GM04504 (cell line): ENCODE results near the gene AOAH.
"Not testable (repeated sequence)": the region's sequence is repeated elsewhere in the genome, so short reads cannot be mapped to it uniquely, and the experiment has no call there.

Experiments
- DNase-seq: peaks from one replicate; pipeline ENCODE4 v3.0.0-alpha.2; 2012; ENCODE audit warnings: low read depth

AOAH gene

GRCh38 chr7:36657036-36657660 lies 67.1 kb downstream of the AOAH start:
- DNase-seq: no peak

GRCh38 chr7:36654436-36654835 lies 69.9 kb downstream of the AOAH start:
- DNase-seq: no peak

GRCh38 chr7:36653663-36654355 lies 70.5 kb downstream of the AOAH start:
- DNase-seq: no peak

- DNase-seq: no peak
These were observed 71.2 kb downstream of the AOAH start for GRCh38 chr7:36653008-36653662.

DNA sequence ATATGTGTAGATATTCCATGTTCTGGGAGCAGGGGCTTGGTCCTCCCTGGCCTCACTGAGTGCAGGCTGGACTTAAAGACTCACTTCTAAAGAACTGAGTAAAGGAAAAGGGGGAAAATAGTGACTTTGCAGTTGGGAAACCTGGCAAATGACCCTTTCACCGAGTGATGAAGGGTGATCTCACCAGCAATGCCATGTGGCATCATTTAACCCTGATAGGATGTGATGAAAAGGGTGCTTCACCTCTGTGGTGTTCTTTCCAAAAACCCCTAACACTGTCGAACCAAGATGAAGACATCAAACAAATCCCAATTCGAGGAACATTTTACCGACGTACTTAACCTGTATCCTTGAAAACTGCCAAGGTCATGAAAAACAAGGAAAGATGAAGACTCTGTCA lies 71.9 kb downstream of the AOAH start:
- no peak for DNase-seq

DNA sequence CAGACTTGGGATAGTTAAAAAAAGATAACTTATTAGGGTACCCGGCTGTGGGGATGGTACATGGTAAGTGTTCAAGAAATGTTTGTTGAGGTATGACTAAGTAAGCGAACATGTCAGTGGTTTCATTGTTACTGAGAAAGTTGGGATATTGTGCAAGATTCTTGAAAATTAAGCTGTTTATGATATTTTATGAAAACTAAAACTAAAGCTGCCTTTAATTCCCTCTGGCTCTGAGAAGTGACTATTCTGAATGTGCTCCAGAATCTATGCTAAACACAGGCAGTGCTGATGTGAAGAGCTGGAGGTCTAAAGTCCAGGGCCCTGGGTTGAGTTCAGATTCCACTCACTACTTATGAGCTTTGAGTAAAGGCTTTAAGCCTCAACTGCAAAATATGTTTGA lies 72.9 kb downstream of the AOAH start:
- DNase-seq: no peak

DNA sequence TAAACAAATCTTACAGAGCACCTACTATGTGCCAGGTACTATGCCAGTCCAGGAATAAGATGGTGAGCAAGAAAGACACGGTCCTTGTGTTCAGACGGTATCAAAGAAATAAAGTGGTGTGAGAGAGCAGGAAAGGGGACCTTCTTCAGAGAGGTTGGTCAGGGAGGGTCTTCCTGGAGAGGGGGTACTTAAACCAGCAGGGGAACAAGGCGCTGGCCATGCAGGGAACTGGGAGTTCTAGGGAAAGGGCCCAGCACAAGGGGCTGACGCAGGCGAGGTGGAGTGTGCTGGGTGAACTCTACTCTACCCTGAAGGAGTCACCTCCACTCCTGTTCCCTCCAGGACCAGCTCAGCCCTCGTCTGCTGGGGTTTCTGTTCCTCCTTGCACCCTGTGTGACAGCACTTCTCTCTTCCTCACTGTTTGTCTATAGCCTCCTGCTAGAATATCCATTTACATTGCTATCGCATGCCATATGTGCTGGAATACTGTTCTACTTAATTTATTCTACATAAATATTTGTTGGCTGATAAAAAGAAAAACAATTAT lies 73.5 kb downstream of the AOAH start:
- DNase-seq: no peak

- DNase-seq: no peak
These were observed 74.0 kb downstream of the AOAH start for GRCh38 chr7:36650320-36650719.

DNA sequence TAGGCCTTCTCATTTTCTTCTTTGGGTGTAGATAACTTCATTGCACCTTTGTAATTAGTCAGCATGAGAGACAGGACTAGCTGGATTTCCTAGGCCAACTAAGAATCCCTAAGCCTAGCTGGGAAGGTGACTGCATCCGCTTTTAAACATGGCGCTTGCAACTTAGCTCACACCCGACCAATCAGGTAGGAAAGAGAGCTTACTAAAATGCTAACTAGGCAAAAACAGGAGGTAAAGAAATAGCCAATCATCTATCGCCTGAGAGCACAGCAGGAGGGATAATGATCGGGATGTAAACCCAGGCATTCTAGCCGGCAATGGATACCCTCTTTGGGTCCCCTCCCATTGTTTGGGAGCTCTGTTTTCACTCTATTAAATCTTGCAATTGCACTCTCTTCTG lies 75.0 kb downstream of the AOAH start:
- not testable (repeated sequence) for DNase-seq

DNA sequence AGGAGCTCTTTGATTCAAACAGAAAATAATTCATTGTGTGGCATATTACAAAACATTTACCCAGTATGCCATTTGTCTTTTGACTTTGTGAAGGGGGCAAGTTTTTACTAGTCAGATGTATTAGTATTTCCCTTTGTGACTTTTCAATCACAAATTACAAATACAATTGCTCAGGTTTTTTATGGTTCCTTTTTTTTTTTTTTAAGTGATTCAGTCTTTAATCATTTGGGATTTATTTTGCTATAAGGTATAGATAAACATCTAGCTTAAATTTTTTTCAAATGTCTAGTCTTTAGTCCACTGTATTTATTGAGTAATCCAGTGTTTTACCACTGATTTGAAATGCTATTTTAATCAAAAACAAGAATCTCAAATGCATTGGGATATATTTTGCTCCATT lies 75.9 kb downstream of the AOAH start:
- DNase-seq: no peak

DNA sequence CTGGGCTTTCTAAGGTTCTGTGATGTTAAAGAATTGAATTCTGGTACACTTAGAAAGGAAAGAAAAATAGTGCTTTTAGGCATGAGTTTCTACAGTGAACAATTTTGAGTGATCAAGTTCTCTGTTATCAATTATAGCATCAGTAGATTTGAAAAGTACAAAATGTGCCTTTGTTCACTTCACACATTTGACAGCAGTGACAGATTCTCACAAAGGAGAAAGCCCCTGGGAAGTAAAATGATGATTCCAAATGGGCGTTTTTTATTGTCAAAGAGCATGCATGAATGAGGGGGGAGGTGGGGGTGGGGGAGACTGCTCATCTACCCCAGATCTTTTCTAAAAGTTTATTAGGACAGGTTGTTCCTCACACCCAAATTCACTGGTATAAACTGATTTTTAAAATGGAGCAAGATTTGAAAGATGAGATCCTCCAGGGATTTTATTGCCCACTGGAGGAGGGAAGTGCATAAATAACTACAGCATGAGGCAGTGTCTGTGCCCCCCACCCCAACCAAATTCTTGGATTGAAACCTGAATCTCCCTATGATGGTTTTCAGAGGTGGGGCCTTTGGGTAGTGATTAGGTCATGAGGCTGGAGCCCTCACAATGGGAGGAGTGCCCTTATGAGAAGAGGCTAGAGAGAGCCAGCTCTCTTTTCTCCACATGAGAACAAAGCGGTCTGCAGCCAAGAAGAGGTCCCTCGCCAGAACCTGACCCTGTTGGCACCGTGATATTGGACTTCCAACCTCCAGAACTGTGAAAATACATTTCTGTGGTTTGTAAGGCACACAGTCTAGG lies 79.5 kb downstream of the AOAH start:
- no peak for DNase-seq

DNA sequence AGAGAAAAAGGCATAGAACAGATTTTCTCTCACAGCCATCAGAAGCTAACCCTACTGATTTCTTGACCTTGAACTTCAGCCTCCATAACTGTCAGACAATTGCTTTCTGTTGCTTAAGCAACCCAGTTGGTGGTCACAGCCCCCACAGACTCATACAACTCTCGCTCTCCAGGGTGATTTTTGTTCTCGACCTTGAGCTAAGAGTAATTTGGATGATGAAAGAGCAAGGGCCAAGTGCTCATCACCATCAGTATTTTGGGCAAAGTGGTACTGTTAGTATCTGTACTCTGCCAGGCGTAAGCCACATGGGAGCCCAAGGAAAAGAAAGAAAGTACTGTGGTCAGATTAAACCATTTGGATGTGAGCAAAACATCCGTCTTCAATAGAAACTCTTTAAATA lies 81.9 kb downstream of the AOAH start:
- no peak for DNase-seq

DNA sequence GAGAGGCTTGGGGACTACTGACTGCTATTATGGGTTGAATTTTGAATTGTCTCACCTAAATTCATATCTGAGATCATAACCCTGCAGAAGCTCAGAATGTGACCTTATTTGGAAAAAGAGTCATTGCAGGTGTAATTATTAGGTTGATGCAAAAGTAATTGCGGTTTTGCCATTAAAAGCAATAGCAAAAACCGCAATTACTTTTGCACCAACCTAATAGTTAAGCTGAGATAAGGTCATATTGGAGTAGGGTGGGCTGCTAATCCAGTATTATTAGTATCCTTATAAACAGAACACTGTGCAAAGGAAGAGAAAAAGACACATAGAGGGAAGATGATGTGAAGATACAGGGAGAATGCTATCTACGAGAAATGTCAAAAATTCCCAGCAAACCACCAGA lies 82.3 kb downstream of the AOAH start:
- DNase-seq: no peak

DNA sequence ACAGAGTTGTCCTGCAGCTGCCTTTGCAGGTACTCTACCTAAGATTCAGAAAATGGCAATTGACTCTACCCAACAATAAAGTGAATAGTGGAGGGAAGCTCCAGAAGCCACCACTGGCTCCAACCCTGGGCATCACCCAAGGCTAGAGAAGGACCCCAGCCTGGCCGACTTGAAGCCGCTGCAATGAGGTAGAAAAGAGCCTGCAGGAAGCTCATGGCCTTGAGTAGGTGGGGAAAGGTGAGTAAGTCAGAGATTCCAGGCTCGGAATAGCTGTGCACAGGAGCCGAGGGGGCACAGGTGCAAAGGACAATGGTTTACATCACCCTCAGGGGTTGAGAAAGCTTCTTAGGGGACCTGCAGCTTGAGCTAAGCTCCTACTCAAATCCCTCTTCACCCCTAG lies 83.6 kb downstream of the AOAH start:
- no peak for DNase-seq

- no peak for DNase-seq
These were observed 84.5 kb downstream of the AOAH start for GRCh38 chr7:36639826-36640225.

- no peak for DNase-seq
These were observed 85.6 kb downstream of the AOAH start for GRCh38 chr7:36638586-36639263.

DNA sequence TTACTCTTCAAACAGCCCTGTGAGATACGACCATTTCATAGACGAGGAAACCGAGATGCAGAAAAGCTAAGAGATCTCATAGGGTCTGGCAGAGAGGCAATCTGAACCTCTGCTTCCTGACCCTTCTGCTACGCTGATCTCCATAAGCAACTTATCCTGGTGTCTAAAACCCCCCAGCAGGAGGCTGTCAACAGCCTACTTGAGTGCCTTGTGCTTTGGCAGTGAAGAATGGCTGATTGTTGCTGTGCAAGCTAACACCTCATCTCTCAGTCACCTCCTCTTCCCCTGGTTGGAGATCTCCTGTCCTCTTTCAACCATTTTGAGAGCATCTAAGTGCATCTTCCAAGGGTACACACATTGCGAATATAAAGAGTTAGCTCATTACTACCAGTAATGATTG lies 86.2 kb downstream of the AOAH start:
- no peak for DNase-seq

DNA sequence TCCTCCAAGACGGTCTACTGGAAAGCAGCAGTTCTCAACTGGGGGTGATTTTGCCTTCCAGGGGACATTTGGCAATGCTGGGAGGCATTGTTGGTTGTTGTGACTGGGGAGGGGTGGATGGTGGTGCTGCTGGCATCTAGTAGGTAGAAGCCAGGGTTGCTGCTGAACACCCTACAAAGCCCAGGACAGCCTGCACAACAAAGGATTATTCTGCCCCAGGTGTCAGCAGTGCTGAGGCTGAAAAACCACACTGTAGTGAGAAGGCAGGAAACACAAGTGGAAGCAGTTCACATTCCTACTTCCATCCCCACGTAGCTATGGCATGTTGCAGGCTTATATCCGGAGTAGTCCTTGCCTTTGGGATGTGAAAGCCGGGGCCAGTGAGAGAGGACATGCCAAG lies 86.9 kb downstream of the AOAH start:
- DNase-seq: no peak

- no peak for DNase-seq
These were observed 88.2 kb downstream of the AOAH start for GRCh38 chr7:36636126-36636525.

DNA sequence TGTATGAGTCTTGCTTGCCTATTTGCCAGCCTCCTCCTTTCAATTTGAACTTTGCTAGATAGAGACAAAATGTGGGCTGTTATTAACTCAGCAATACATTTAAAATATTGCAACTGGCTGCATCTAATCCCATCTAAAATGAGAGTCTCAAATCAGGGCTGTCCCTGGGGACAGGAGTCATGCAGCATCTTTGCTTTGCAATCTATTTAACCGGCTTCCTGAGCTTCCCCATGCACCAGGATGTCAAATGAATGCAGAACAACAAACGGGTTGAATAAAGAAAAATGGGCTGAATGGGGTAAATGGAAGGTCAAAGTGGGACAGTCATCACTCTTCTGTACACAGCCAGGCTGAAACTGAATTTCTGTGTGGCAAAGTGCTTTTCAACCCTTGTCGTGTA lies 89.2 kb downstream of the AOAH start:
- no peak for DNase-seq

DNA sequence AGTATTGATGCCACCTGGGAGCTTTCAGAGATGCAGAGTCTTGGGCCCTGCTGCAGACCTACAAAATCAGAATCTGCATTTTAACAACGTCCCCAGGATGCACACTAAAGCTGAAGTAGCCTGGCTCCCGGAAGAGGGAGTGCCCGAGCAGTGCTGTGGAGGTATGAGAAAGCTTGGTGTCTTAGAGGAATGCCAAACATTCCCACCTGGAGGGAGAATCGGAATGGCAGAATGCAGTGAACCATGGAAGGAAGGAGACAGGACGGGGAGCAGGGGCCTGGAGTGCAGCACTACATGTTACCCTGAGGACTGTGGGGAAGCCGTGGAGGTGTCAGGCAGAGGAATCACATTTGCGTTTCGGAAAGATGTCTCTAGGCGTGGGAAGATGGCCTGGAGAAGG lies 90.9 kb downstream of the AOAH start:
- DNase-seq: no peak

- no peak for DNase-seq
These were observed 94.1 kb downstream of the AOAH start for GRCh38 chr7:36630112-36630650.
